Measurements from ENCODE around the gene CFAP97.

DNA sequence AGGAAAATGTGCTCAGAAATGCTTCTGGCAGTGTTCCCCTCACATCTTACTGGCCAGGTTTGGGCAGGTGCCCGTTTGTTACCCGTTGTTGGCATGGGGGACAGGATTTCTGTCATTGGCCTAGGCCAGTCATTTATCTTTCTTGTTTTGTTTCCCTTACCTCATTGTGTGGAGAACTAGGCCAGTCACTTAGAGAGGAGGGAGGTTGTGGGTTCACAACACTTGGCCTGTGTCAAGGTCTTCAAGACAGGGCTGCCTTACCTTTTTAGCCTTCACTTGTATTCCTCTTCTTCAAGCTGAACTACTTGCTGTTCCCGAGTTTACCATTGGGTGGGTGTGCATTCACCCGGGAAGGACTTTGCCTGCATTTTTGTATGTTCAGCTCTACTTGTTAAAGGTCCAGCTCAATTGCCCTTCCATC is 23.3 kb upstream of the CFAP97 start:
- TF ChIP-seq, protein P1, sequence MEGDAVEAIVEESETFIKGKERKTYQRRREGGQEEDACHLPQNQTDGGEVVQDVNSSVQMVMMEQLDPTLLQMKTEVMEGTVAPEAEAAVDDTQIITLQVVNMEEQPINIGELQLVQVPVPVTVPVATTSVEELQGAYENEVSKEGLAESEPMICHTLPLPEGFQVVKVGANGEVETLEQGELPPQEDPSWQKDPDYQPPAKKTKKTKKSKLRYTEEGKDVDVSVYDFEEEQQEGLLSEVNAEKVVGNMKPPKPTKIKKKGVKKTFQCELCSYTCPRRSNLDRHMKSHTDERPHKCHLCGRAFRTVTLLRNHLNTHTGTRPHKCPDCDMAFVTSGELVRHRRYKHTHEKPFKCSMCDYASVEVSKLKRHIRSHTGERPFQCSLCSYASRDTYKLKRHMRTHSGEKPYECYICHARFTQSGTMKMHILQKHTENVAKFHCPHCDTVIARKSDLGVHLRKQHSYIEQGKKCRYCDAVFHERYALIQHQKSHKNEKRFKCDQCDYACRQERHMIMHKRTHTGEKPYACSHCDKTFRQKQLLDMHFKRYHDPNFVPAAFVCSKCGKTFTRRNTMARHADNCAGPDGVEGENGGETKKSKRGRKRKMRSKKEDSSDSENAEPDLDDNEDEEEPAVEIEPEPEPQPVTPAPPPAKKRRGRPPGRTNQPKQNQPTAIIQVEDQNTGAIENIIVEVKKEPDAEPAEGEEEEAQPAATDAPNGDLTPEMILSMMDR (conservative IDR thresholded peaks at IDR 0.05; ENCODE audit: low read depth, low read length) = no peak; the same call in 1 of the 2 replicates
- no peak for TF ChIP-seq EZH2 (IDR thresholded peaks at IDR 0.05; ENCODE audit: low read length, unreplicated experiment)
- TF ChIP-seq EZH2phosphoT487 (IDR thresholded peaks at IDR 0.05; ENCODE audit: borderline replicate concordance, low read length) = no peak

All from PC-3 (cell line).